Hematopoietic multipotent progenitor cell (in vitro differentiated cells): Measurements from ENCODE around the gene TMEM263. TPM values are rescaled to one million over a fixed set of nuclear protein-coding genes. Genes with fewer than 3 reads are reported as not detected.
"Not testable (repeated sequence)": the region's sequence is repeated elsewhere in the genome, so short reads cannot be mapped to it uniquely, and the experiment has no call there.

Experiments
- DNase-seq, 3 donors: peaks; one replicate each; pipeline ENCODE4 v3.0.0-alpha.2; 2011 to 2015; ENCODE audit warnings: low read depth in 2 of 3, low spot score in 2 of 3
- total RNA-seq: library from RNA; depleted of rRNA; stranded (reverse); fragments of >200 nt; gene quantifications from one replicate; pipeline ENCODE4 v1.2.3, GENCODE V29; 2012

Gene TMEM263
- total RNA-seq, 1 donor: 16.4 TPM

DNA sequence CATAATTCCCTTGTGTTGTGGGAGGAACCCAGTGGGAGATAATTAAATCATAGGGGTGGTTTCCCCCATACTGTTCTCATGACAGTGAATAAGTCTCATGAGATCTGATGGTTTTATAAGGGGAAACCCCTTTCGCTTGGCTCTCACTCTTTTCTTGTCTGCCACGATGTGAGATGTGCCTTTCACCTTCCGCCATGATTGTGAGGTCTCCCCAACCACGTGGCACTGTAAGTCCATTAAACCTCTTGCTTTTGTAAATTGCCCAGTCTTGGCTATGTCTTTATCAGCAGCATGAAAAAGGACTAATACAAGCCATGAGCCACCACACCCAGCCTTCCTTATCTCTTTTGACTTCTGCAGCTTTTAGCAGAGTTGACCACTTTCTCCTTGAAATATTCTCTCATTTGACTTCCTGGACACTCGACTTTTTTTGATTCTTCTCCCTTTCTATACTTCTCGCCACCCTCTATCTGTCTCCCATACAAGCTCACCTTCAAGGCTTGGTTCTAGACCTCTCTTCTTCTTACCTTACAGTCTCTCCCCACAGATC is 29.0 kb downstream of the TMEM263 start:
- DNase-seq: no peak

DNA sequence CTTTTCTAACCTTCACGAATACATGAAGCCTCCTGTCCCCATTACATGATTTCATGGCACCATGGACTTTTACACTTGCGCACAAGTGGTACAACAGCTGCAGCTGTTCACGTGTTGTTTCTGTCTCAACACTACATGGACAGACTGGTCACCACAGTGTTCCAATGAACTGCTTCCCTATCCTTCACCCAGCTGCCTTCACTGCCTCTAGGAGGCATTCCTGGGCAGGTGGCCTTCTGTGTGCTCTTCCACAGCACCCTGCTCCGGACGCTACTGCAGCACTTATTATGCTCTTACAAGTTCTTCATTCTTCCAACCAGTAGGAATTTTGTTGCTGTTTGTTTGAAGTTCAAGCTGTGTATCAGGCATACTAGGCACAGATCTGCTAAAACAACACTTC is 29.8 kb downstream of the TMEM263 start:
- no peak for DNase-seq

DNA sequence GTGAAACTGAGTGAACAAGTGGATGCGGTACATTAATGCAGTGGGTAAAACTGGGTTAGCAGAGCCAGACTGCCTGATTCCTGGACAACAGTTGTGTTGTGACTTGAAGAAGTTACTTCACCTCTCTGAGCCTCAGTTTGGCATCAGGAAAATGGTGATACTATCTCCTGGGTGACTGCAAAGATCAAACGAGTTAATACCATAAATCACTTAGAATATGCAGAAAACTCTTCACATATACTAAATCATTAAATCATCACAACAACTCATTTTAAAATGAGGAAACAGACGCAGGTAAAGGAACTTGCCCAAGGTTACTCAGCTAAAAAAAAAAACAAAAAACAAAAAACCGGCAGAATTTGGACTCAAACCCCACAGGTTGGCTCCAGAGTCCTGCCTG is 30.4 kb downstream of the TMEM263 start:
- no peak for DNase-seq

DNA sequence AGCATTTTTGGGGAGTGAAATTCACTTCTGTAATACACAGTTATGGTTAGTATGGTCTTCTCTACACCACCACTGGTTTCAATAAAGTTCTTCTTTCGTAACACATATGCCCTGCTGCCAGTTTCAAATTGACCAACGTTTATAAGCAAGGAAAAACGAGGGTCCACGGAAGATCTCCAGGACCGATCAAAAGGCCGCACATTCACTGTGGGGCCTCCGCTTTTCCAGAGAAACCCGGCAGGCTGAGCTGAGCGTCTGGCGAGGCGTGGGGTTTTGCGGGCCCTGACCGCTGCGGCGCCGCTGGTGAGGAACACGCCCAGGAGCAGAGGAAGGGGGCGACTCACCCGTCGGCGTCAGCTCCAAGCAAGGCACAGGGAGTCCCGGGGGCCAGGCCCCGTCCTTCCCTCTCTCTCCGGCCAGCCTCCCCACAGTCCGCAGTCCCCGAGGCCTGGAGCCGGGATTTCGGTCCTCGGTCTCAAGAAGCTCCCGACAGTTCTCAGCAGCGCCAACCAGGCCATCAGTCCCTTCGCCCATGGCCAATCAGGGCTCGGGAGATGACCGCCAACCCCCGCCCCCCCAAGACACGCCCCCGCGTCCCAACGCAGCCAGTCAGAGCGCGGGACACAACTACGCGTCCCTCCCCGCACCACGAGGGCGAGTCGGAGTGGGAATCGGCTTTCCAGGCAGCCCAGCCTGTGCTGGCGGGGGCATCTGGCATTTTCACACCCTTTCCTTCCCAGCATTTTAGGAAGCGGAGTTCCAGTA is 31.1 kb downstream of the TMEM263 start, which contains the start of gene MTERF2:
Gene MTERF2 (minus strand): TSS at position 522 of the 765 bp plus-strand sequence. CDS start 8,432 bp downstream, outside the sequence.
- DNase-seq: peak; percentile 58 to 87 (median 78)

DNA sequence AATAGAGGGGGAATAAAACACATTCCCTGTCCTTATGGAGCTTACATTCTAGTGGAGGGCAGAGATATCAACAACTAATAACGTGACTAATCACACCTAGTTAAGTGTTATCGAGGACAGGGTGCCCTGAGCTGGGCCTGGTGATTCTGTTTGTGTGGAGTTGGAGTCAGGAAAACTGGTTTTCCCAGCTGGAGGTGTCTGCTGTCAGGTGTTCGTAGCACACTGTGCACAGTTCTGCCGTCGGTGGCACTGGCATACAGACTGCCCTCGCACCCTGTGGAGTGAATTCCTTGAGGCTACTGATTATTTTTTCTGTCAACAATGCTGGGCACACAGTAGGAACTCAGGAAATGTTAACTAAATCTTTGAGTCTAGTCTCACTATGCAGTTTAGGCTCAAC is 32.1 kb downstream of the TMEM263 start:
- no peak for DNase-seq

DNA sequence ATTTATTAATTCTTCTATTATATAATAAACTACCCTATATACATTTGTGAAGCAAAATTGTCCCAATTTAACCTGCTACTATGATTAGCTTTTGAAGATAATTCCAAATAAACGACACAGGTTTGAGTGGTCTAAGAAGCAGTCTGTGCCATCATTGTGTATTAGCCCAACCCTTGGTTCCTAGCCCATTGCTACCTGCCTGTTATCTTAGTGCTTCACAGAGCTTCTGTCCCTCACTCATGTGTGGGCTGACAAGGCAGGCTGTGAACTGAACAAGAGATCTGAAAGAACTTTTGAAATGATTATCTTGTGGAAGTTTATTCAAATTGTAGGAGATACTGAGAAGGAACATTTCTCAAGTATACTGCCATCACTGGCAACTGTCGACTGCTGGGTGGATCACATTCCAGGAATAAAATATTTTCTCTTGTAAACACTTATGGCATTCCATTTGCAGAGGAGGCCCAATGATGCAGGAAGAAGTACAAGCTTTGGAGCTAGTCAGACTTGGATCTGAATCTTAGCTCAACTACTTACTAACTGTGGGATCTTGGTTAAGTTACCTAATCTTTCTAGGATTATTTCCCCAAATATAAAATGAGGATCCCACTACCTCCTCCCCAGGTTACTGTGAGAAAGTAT is 39.0 kb downstream of the TMEM263 start:
- no peak for DNase-seq

DNA sequence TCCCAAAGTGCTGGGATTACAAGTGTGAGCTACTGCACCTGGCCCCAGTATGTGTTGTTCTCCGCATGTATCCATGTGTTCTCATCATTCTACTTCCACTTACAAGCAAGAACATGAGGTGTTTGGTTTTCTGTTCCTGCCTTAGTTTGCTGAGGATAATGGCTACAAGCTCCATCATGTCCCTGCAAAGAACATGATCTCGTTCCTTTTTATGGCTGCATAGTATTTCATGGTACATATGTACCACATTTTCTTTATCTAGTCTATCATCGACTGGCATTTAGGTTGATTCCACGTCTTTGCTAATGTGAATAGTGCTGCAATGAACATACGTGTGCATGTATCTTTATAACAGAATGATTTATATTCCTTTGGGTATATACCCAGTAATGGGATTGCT is 40.4 kb downstream of the TMEM263 start:
- DNase-seq: not testable (repeated sequence)

DNA sequence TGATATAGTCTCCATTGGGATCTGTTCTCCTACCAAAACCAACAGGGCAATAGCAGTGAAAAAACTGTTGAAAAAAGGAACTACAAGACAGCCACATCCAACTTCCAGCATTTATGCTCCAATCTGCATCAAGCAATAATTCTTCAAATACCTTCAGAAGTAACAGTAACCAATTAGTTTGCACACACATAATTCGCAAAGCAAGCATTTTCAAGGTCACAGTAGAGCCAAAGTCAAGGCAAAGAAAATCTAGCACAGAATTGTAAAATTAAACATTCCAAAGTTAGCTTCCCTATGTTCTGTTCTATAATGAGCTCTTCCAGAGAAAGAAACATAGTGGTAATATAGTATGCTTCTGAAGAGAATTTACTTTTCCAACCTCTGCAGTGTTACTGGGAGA is 42.2 kb downstream of the TMEM263 start:
- no peak for DNase-seq

DNA sequence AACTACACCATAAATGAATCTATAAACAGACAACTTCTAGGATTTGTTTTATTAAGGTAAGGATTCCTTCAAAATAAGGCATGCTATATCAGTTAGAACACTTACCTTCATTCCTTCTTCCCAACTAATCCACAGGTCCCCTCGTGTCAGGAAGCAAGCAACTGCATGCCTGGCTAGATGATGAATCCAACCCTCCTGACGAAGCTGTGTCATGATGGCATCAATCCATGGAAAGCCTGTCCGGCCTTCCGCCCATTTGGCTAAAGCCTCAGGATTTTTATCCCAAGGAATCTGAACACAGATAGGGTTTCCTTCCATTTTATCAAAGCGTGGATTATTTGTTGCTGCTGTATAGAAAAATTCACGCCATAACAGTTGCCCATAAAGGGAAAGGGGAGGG is 43.7 kb downstream of the TMEM263 start:
- DNase-seq: no peak

DNA sequence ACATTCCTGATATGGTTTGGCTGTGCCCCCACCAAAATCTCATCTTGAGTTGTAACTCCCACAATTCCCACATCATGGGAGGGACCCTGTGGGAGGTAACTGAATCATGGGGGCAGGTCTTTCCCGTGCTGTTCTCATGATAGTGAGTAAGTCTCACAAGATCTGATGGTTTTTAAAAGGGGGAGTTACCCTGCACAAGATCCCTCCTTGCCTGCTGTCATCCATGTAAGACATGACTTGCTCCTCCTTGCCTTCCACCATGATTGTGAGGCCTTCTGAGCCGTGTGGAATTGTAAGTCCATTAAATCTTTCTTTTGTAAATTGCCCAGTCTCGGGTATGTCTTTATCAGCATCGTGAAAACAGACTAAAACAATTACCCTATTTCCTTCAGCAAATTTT is 47.0 kb downstream of the TMEM263 start:
- DNase-seq: not testable (repeated sequence)

DNA sequence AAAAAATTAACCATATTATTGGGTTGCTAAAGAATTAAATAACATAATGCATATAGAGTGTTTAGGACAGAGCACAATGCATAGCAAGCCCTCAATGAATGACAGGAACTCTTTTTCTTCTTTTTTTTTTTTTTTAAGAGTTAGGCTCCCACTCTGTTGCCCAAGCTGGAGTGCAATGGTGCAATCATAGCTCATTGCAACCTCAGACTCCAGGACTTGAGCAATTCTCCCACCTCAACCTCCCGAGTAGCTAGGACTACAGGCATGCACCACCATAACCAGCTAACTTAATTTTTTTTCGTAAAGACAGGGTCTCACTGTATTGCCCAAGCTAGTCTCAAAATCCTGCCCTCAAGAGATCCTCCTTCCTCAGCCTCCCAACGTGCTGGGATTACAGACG is 51.7 kb downstream of the TMEM263 start:
- no peak for DNase-seq

DNA sequence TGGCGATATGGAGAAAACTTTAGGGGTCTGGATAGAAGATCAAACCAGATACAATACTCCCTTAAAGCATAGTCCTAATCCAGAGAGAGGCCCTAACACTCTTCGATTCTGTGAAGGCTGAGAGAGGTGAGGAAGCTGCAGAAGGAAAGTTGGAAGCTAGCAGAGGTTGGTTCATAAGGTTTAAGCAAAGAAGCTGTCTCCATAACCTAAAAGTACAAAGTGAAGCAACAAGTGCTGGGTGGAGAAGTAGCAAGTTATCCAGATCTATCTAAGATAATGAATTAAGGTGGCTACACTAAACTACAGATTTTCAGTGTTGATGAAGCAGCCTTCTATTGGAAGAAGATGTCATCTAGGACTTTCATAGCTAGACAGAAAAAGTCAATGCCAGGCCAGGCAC is 55.8 kb downstream of the TMEM263 start:
- no peak for DNase-seq

DNA sequence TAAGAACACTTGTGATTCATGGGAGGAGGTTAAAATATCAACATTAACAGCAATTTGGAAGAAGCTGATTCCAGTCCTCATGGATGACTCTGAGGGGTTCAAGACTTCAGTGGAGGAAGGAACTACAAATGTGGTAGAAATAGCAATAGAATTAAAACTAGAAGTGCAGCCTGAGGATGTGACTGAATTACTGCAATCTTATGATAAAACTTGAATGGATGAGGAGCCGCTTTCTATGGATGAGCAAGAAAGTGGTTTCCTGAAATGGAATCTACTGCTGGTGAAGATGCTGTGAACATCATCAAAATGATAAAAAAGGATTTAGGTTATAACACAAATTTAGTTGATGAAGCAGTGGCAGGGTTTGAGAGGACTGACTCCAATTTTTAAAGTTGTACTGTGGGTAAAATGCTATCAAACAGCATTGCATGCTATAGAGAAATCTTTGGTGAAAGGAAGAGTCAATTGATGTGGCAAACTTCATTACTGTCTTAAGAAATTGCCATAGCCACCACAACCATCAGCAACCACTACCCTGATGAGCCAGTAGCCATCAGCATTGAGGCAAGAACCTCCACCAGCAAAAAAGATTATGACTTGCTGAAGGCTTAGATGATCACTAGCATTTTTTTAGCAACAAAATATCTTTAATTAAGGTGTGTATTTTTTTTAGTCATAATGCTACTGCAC is 57.2 kb downstream of the TMEM263 start:
- no peak for DNase-seq

DNA sequence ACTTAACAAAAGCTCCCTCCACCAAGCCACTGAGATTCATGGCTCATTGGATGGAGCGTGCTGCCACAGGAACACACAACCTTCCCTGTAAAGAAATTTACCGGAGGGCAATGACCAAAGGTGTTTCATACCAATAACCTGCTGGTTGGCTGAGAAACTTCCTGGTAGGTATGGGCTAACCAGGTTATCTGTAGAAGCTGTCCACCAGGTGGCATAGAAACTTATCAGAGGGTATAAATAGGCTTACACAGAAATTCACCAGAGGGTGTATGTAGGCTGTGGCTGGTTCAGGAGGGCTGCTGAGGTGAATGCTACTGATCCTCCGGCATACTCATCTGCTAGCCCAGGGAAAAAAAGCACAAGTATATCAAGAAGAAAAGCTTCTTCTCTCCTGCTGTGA is 58.3 kb downstream of the TMEM263 start:
- no peak for DNase-seq

DNA sequence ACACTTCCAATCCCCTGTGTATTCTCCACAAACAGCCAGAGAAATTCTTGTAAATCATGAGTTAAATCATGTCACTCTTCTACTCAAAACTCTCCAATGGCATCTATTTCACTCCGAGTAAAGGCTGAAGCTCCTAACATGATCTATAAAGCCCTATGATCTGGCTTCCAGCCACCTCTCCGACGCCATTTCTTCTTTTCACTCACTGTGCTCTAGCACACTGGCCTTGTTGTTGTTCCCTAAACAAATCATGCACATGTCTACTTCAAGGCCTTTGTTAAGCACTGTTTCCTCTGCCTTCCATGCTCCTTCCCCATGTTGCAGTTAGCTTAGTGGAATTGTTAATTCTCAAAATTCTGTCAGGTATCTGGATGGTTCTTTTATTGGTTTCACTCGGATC is 61.3 kb downstream of the TMEM263 start:
- DNase-seq: no peak

DNA sequence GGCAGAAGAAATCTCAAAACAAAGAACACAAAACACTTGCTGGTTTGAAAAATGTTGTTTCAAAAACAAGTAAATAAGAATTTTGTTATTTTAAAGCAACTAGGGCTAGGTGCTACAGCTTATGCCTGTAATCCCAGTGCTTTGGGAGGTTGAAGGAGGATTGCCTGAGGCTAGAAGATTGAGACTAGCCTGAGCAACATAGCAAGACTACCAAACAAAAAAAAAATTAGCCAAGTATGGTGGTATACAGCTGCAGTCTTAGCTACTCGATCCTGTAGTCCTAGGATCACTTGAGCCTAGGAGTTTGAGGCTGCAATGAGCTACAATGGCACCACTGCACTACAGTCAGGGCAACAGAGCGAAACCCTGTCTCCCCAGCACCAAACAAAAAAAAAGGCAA is 63.8 kb downstream of the TMEM263 start:
- DNase-seq: no peak

Other genes starting within 250 kb of the TMEM263 start
- 5.7 TPM for gene RIC8B, start 181.2 kb upstream of the TMEM263 start, total RNA-seq
- gene MTERF2, start 31.2 kb downstream of the TMEM263 start, total RNA-seq: 2.2 TPM
- gene CRY1, start 137.6 kb downstream of the TMEM263 start, total RNA-seq: 14.3 TPM